ENCODE measurements around the gene TMEM145.
"Not testable (repeated sequence)": the region's sequence is repeated elsewhere in the genome, so short reads cannot be mapped to it uniquely, and the experiment has no call there.

- TF ChIP-seq CTCF, POLR2AphosphoS5, EP300 (IDR thresholded peaks at IDR 0.05): not testable (repeated sequence)
Measured at GRCh38 chr19:42266928-42267603, 46.0 kb upstream of the TMEM145 start.

Measured in stomach (tissue), 4 donors.